GM12875 (cell line): ENCODE measurements around the gene VDR.
A peak's percentile ranks its signal among the peaks of the same experiment; 100 is the strongest.

Experiments used
- H3K4me3 ChIP-seq: one replicate; pipeline ENCODE4 v1.5.1; 2011; ENCODE audit warnings: low read depth, low read length, control low read depth
- TF ChIP-seq, protein P1 (sequence below): IDR thresholded peaks from 2 replicates; pipeline ENCODE4 v1.5.1; 2011; ENCODE audit warnings: low read depth, mild to moderate bottlenecking, control low read depth, inconsistent platforms, low read length, moderate library complexity, borderline replicate concordance; ENCODE audit not compliant: insufficient read depth

Gene VDR

DNA sequence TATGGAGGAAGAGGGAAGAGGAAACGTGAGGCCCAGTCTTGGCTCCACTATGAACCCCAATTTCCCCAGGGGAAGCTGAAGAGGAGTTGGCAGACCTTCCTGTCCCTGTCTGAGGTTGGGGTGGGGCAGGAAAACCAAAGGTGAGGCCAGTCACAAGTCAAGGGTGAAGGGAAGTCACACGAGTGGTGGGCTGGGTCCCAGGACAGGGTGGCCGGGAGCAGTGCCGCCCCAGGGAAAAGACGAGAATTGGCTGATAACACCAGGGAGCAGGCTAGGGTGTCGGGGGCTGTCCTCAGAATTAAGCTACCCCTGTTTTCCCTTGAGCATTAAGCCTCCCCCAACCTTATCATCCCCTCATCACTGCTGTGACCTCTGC lies 3.1 kb downstream of the VDR start:
- H3K4me3 ChIP-seq: no peak overlapping the region
- TF ChIP-seq, protein P1, sequence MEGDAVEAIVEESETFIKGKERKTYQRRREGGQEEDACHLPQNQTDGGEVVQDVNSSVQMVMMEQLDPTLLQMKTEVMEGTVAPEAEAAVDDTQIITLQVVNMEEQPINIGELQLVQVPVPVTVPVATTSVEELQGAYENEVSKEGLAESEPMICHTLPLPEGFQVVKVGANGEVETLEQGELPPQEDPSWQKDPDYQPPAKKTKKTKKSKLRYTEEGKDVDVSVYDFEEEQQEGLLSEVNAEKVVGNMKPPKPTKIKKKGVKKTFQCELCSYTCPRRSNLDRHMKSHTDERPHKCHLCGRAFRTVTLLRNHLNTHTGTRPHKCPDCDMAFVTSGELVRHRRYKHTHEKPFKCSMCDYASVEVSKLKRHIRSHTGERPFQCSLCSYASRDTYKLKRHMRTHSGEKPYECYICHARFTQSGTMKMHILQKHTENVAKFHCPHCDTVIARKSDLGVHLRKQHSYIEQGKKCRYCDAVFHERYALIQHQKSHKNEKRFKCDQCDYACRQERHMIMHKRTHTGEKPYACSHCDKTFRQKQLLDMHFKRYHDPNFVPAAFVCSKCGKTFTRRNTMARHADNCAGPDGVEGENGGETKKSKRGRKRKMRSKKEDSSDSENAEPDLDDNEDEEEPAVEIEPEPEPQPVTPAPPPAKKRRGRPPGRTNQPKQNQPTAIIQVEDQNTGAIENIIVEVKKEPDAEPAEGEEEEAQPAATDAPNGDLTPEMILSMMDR: no peak

DNA sequence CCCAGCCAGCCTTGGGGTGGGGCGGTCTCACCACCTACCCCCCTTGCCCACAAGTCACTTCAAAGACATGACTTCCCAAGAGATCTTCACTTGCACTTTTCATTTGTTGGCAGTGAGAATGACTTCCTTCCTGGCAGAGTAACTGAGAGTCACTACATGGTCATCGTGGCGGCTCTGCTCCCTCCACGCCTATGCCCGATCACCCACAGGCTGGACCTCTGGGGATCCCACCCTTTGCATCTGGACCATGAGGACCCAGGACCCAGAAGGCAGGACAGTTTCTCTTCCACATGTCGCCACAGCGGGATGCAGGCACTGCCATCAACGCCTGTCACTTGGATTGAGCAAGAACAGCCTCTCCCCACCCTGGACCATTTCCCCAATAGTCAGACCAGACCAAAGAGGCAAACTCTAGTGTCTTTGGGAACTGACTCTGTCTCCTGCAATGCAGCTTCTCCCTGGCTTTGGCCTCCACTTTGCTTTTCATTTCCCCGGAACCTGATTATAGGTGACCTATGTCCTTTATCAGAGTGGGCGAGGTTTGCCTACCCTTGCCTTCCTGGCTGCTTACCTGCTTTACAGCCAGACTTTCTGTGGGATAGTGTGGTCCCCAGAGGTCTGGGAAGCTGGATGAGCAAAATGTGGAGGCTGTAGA lies 3.6 kb downstream of the VDR start:
- no peak overlapping the region for H3K4me3 ChIP-seq
- TF ChIP-seq, protein P1: no peak

DNA sequence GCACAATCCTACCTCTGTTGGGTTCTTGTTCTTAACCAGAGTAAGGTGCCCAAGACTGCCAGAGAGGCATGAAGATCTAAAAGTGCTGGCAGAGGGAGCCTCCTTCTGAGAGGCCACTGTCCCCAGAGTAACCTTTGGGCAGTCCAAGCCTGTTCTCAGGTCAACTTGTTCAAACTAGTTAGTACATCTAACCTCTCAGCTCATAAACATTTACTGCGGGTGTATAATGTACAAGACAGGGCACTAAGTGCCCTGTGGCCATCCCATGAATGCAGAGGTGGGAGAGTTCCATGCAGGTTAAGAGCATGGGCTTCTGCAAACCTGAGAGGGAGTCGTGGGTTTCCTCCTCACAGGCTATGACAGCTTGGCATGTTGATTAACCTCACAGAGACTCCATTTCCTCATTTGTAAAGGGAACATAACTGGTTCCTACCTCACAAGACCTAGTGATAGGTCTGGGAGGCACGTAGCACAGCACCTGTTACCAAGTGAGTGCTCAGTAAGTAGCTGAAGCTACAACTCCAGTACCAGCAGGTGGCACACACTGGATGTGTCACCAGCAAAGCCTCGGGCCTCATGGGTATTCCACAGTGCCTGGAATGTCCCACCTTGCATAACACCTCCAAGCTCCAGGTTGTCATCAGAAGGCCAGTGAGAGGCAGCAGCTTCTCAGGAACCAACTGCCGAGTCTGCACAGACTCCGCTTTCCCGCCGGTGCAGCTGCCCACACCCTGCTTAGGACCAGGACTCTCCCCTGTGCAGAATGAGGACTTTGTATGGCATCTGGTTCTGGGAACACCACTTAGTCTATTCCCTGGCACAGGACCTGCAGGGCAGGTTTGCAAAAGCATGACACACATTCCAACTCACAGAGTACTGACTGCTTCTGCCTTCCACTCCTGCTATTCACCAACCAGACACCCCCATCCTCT lies 4.4 kb downstream of the VDR start:
- TF ChIP-seq, protein P1: peak; percentile 22; the same call in 1 of the 2 replicates
- no peak overlapping the region for H3K4me3 ChIP-seq

DNA sequence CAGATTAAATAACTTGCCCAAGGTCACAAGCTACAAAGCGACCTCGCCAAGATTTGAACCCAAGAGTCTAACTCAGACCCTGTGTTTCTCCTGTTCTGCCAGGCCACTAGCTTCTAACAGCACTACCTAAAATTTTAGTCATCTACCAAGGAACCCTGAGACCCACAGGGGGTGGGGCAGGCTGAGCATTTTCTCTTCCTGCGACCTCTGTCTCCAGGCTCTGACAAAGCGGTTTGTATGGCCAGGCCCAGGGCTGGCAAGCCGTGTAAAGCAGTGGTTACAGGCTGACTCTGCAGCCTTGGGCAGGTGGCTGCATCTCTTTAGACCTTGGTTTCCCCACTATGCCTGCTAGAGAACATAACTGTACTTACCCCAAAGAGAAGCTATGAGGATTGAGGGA lies 5.3 kb downstream of the VDR start:
- TF ChIP-seq, protein P1: no peak
- H3K4me3 ChIP-seq: no peak overlapping the region

DNA sequence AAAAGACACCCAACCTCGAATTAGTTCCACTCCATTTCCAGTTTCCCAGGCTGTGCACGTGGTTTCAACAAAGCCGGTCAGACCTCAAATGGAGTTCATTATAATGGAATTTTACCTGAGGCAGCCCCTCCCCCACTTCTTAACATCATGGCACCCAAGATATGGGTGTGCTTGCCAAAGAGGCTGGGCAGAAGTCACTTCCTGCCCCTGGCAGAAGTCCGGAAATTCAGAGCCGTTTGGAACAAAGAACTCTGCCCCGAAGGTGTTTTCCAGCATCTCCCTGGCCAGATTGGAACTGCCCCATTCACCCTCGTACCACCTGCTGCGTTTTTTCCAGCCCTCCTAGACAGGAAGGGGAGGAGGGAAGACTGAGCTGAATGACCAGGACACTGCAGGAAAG lies 8.2 kb downstream of the VDR start:
- no peak overlapping the region for H3K4me3 ChIP-seq
- TF ChIP-seq, protein P1: no peak

DNA sequence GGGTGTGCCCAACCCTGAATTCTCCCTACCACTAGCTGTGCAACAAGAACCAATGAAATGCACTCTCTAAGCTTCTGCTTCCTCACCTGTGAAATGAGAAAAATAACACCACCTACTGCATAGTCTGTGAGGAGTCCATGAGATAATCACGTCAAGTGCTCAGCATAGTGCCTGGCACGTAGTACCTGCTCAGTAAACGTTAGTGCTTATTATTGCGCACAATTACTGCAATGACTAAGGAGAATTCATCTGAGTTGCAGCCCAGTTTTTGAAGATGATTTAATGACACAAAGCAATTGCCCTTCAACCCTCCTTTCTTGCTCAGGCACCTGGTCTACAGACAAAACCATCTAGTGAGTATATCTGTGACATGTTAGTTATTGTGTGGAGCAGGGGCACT lies 8.8 kb downstream of the VDR start:
- TF ChIP-seq, protein P1: no peak

More for the DNA sequence above, 8.8 kb downstream of the VDR start:
- H3K4me3 ChIP-seq: no peak overlapping the region
